ENCODE data around the gene COL12A1. TPM values are rescaled to one million over a fixed set of nuclear protein-coding genes. Genes with fewer than 3 reads are reported as not detected.

COL12A1 gene
- total RNA-seq, 1 donor from 2014 or later, result 24.3 TPM

DNA sequence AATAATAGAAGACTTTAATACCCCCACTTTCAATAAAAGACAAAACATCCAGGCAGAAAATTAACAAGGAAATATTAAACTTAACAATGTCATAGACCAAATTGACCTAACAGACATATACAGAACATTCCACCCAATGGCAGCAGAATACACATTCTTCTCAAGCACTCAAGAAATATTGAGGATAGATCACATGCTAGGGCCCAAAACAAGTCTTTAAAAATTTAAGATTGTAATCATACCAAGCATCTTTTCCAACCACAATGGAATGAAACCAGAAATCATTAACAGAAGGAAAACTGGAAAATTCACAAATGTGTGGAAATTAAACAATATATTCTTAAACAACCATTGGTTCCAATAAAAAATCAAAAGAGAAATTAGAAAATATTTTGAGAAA lies 161.0 kb downstream of the COL12A1 start:
- TF ChIP-seq, protein P1, sequence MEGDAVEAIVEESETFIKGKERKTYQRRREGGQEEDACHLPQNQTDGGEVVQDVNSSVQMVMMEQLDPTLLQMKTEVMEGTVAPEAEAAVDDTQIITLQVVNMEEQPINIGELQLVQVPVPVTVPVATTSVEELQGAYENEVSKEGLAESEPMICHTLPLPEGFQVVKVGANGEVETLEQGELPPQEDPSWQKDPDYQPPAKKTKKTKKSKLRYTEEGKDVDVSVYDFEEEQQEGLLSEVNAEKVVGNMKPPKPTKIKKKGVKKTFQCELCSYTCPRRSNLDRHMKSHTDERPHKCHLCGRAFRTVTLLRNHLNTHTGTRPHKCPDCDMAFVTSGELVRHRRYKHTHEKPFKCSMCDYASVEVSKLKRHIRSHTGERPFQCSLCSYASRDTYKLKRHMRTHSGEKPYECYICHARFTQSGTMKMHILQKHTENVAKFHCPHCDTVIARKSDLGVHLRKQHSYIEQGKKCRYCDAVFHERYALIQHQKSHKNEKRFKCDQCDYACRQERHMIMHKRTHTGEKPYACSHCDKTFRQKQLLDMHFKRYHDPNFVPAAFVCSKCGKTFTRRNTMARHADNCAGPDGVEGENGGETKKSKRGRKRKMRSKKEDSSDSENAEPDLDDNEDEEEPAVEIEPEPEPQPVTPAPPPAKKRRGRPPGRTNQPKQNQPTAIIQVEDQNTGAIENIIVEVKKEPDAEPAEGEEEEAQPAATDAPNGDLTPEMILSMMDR (IDR thresholded peaks at IDR 0.05; ENCODE audit: insufficient read depth, low read length, poor library complexity, severe bottlenecking), result no peak
- no peak for DNase-seq (ENCODE audit: low read depth)
- no peaks in the 10 kb centered on the region for H3K36me3 ChIP-seq (ENCODE audit: control insufficient read depth, insufficient read depth, low read length)
- no peaks in the 10 kb centered on the region for H3K27me3 ChIP-seq (ENCODE audit: control insufficient read depth, insufficient read depth, low read length)
- no peak overlapping the region for H3K4me3 ChIP-seq (ENCODE audit: low read depth, low read length)

DNA sequence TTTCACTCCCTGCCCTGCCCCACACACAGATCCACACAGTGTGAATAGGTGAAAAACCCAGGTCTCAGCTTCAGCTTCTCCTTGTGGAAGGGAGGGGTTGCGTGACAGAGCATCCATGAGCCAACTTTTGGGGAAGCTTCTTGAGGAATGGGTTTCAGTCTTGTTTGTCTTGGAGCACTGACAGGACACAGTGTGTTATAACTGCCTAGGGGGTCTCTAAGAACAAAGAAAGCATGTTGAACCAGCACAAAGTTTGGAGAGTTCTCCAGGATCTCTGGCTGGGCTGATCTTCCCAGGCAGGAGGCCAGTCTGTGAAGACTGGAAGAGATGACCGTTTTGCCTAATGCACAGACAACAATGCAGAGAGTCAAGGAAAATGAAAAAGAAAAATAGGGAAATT lies 164.5 kb downstream of the COL12A1 start:
- no peak for DNase-seq (ENCODE audit: low read depth)
- H3K27me3 ChIP-seq (ENCODE audit: control insufficient read depth, insufficient read depth, low read length), result no peaks in the 10 kb centered on the region
- no peak overlapping the region for H3K4me3 ChIP-seq (ENCODE audit: low read depth, low read length)
- TF ChIP-seq, protein P1 (IDR thresholded peaks at IDR 0.05; ENCODE audit: insufficient read depth, low read length, poor library complexity, severe bottlenecking), result no peak
- H3K36me3 ChIP-seq (ENCODE audit: control insufficient read depth, insufficient read depth, low read length), result no peaks in the 10 kb centered on the region

Other genes starting within 250 kb of the COL12A1 start
- 171 and 181 TPM in 2 replicates for gene COX7A2, start 37.7 kb upstream of the COL12A1 start, total RNA-seq
- gene TMEM30A, start 78.7 kb upstream of the COL12A1 start, total RNA-seq, result 88.9 TPM in 2 replicates